MM.1S (cell line): ENCODE measurements around the gene LRRN2.

ENCODE experiments used
- EZH2 ChIP-seq: fragments of 300-600 bp; sonication (generic); optimal IDR thresholded peaks from 2 replicates; pipeline ENCODE3; 2017; ENCODE audit warnings: low read depth, mild to moderate bottlenecking, antibody characterized with exemption, low read length, mixed read lengths
- EZH2phosphoT487 ChIP-seq: fragments of 300-600 bp; sonication (generic); IDR thresholded peaks from 2 replicates; pipeline ENCODE4 v1.6.1; 2018; ENCODE audit warnings: antibody characterized with exemption, low read length
- TF ChIP-seq, protein P1 (sequence below): fragments of 300-600 bp; sonication (generic); IDR thresholded peaks from 2 replicates; pipeline ENCODE4 v1.5.1; 2016; ENCODE audit warnings: antibody characterized with exemption, low read length, mixed read lengths

- TF ChIP-seq, protein P1, sequence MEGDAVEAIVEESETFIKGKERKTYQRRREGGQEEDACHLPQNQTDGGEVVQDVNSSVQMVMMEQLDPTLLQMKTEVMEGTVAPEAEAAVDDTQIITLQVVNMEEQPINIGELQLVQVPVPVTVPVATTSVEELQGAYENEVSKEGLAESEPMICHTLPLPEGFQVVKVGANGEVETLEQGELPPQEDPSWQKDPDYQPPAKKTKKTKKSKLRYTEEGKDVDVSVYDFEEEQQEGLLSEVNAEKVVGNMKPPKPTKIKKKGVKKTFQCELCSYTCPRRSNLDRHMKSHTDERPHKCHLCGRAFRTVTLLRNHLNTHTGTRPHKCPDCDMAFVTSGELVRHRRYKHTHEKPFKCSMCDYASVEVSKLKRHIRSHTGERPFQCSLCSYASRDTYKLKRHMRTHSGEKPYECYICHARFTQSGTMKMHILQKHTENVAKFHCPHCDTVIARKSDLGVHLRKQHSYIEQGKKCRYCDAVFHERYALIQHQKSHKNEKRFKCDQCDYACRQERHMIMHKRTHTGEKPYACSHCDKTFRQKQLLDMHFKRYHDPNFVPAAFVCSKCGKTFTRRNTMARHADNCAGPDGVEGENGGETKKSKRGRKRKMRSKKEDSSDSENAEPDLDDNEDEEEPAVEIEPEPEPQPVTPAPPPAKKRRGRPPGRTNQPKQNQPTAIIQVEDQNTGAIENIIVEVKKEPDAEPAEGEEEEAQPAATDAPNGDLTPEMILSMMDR, result no peak
- TF ChIP-seq EZH2 (no peak), EZH2phosphoT487 (no peak)
These were observed 60.8 kb downstream of the LRRN2 start for GRCh38 chr1:204624631-204625216.
